ENCODE measurements around the gene OAF. TPM values are rescaled to one million over a fixed set of nuclear protein-coding genes. Genes with fewer than 3 reads are reported as not detected.
A peak's percentile ranks its signal among the peaks of the same experiment; 100 is the strongest.

OAF gene
- total and polyA plus RNA-seq, 8 donors: 21.6 to 88.3 (median 45.6) TPM

- H3K36me3 ChIP-seq: no peaks in the 10 kb centered on the region
- no peaks in the 10 kb centered on the region for H3K9me3 ChIP-seq
- WGBS, 2 donors: 86 to 92% methylated on average over 9 of the region's 9 CpGs
- FAIRE-seq (no peak), ATAC-seq (no peak), DNase-seq (no peak)
- TF ChIP-seq CTCF (IDR thresholded peaks at IDR 0.05): no peak
- no peak overlapping the region for H3K4me3 ChIP-seq
- H3K27ac ChIP-seq: no peak overlapping the region
- H3K27me3 ChIP-seq: no peaks in the 10 kb centered on the region
- intact Hi-C loops (cut with DNase I): loop anchor here in 1 of 3 donors (10.0 kb wide), 1 partner anchor 95 kb away; no protein-coding TSS in a partner anchor
- no peaks in the 10 kb centered on the region for H3K4me1 ChIP-seq
Measured at GRCh38 chr11:120199613-120200012, 11.2 kb upstream of the OAF start.

- no peak for FAIRE-seq
- H3K9me3 ChIP-seq: no peaks in the 10 kb centered on the region
- no peak for DNase-seq
- no peak for ATAC-seq
- no peak overlapping the region for H3K4me3 ChIP-seq
- intact Hi-C loops (cut with DNase I): no loop called here
- no peaks in the 10 kb centered on the region for H3K36me3 ChIP-seq
- no peaks in the 10 kb centered on the region for H3K27me3 ChIP-seq
- WGBS, 2 donors: 81 to 89% methylated on average over 1 of the region's 1 CpG
- peaks cover 0 to 4% (median 0%) of the 10 kb centered on the region in 3 donors for H3K4me1 ChIP-seq
- no peak for TF ChIP-seq CTCF (IDR thresholded peaks at IDR 0.05)
- H3K27ac ChIP-seq: no peak overlapping the region
Measured at GRCh38 chr11:120200677-120201076, 10.2 kb upstream of the OAF start.

- no peak for ATAC-seq
Measured at GRCh38 chr11:120201653-120202052, 9.2 kb upstream of the OAF start.

GRCh38 chr11:120203626-120204025 is 7.2 kb upstream of the OAF start:
- no peaks in the 10 kb centered on the region for H3K9me3 ChIP-seq
- H3K27me3 ChIP-seq: no peaks in the 10 kb centered on the region
- no peak for TF ChIP-seq CTCF (IDR thresholded peaks at IDR 0.05)
- intact Hi-C loops (cut with DNase I): no loop called here
- FAIRE-seq (no peak), DNase-seq (peak in 1 of 6 donors; percentile 0), ATAC-seq (no peak)
- WGBS, 2 donors: 93 to 98% methylated on average over 4 of the region's 4 CpGs
- H3K4me3 ChIP-seq: no peak overlapping the region
- H3K4me1 ChIP-seq: peaks cover 8 to 20% (median 14%) of the 10 kb centered on the region in 3 donors
- no peaks in the 10 kb centered on the region for H3K36me3 ChIP-seq
- H3K27ac ChIP-seq: no peak overlapping the region

More at GRCh38 chr11:120201653-120202052, 9.2 kb upstream of the OAF start:
- TF ChIP-seq CTCF (IDR thresholded peaks at IDR 0.05): no peak
- FAIRE-seq (no peak), DNase-seq (no peak)
- H3K36me3 ChIP-seq: no peaks in the 10 kb centered on the region
- intact Hi-C loops (cut with DNase I): no loop called here
- WGBS, 2 donors: 70 to 77% methylated on average over 3 of the region's 3 CpGs
- H3K27ac ChIP-seq: no peak overlapping the region
- H3K27me3 ChIP-seq: no peaks in the 10 kb centered on the region
- H3K9me3 ChIP-seq: no peaks in the 10 kb centered on the region
- H3K4me3 ChIP-seq: no peak overlapping the region
- peaks cover 0 to 4% (median 2%) of the 10 kb centered on the region in 3 donors for H3K4me1 ChIP-seq

- Histone ChIP-seq H3K4me3 (no peak overlapping the region), H3K9me3 (no peaks in the 10 kb centered on the region), H3K36me3 (no peaks in the 10 kb centered on the region), H3K27ac (no peak overlapping the region), H3K27me3 (no peaks in the 10 kb centered on the region), H3K4me1 (peaks cover 17 to 36% (median 25%) of the 10 kb centered on the region in 3 donors)
- FAIRE-seq (no peak), ATAC-seq (no peak), DNase-seq (no peak)
- intact Hi-C loops (cut with DNase I): no loop called here
- TF ChIP-seq CTCF (IDR thresholded peaks at IDR 0.05): no peak
- 87% methylated on average over 7 of the region's 7 CpGs for WGBS, 2 donors
Measured at GRCh38 chr11:120205596-120206161, 5.2 kb upstream of the OAF start.
